B cell (primary cell): Measurements from ENCODE around the gene RNF141. TPM values are rescaled to one million over a fixed set of nuclear protein-coding genes. Genes with fewer than 3 reads are reported as not detected.
A peak's percentile ranks its signal among the peaks of the same experiment; 100 is the strongest.

ENCODE experiments used
- ATAC-seq: fragments of 200-7000 bp; cut with Tn5 transposase; one replicate; pipeline ENCODE4 v1.10.0; 2021; ENCODE audit warnings: low read depth, mild to moderate bottlenecking, moderate number of reproducible peaks, moderate library complexity
- CTCF ChIA-PET: fragments of 350-600 bp; sonication (Branson Sonifier 250); formaldehyde crosslinking; loops from one replicate; lab custom pipeline; 2021; ENCODE audit warnings: antibody characterized with exemption, inconsistent platforms; lab: Charles Lee
- POLR2A ChIA-PET: fragments of 350-600 bp; sonication (Branson Sonifier 250); formaldehyde crosslinking; loops from one replicate; lab custom pipeline; 2021; ENCODE audit warnings: antibody characterized with exemption; lab: Charles Lee
- DNase-seq: peaks from one replicate; pipeline ENCODE4 v3.0.0; 2013
- H2AFZ ChIP-seq: 2 replicates; pipeline ENCODE4 v1.6.1; 2012; ENCODE audit warnings: mild to moderate bottlenecking, low read depth, low read length; ENCODE audit not compliant: insufficient read depth, poor library complexity, severe bottlenecking
- H3K27ac ChIP-seq, 2 donors: 1 replicate in 1 of 2; 2 replicates in 1 of 2; pipeline ENCODE4 v1.5.1; 2012 to 2013; ENCODE audit warnings: low read length in 2 of 2, mild to moderate bottlenecking in 2 of 2, moderate library complexity in 1 of 2
- H3K27me3 ChIP-seq, 4 experiments: fragments of 200-600 bp in 1 of 4; sonication (generic) in 1 of 4; replicated peaks in 1 of 4; 1 replicate in 2 of 4; 2 replicates in 2 of 4; pipeline versions ENCODE4 v1.6.1 to v1.7.0; 2013 to 2016; ENCODE audit warnings: low read length in 3 of 4, mild to moderate bottlenecking in 2 of 4, mixed read lengths in 1 of 4, moderate library complexity in 1 of 4; ENCODE audit not compliant: insufficient read depth in 4 of 4, control insufficient read depth in 3 of 4; ENCODE audit errors: control extremely low read depth in 1 of 4
- H3K36me3 ChIP-seq, 2 experiments: replicated peaks in 1 of 2; 1 replicate in 1 of 2; 2 replicates in 1 of 2; pipeline versions ENCODE4 v1.6.1 to v1.7.1; 2013; ENCODE audit warnings: low read length in 1 of 2; ENCODE audit not compliant: insufficient read depth in 2 of 2, control insufficient read depth in 1 of 2; ENCODE audit errors: control extremely low read depth in 1 of 2, extremely low read depth in 1 of 2
- H3K4me1 ChIP-seq, 2 donors: fragments of 200-600 bp in 1 of 2; sonication (generic) in 1 of 2; 1 replicate in 1 of 2; 2 replicates in 1 of 2; pipeline versions ENCODE4 v1.5.1 to v1.6.1; 2013 to 2017; ENCODE audit warnings: low read length in 2 of 2; ENCODE audit not compliant: control insufficient read depth in 2 of 2, insufficient read depth in 2 of 2
- H3K4me2 ChIP-seq: replicated peaks from 2 replicates; pipeline ENCODE3; 2012; ENCODE audit warnings: mild to moderate bottlenecking, low read depth, low read length; ENCODE audit not compliant: poor library complexity, severe bottlenecking
- H3K4me3 ChIP-seq, 5 experiments: fragments of 200-600 bp in 1 of 5; sonication (generic) in 1 of 5; 1 replicate in 3 of 5; 2 replicates in 2 of 5; pipeline versions ENCODE4 v1.5.1 to v1.7.0; 2011 to 2016; ENCODE audit warnings: low read length in 4 of 5, mild to moderate bottlenecking in 4 of 5, low read depth in 2 of 5, control low read depth in 1 of 5, moderate library complexity in 1 of 5; ENCODE audit not compliant: insufficient read depth in 1 of 5; ENCODE audit errors: control extremely low read depth in 1 of 5, extremely low read depth in 1 of 5
- H3K79me2 ChIP-seq: fragments of 200-600 bp; sonication (generic); one replicate; pipeline ENCODE4 v1.6.0; 2016; ENCODE audit warnings: low read length; ENCODE audit not compliant: control insufficient read depth, insufficient read depth
- H3K9ac ChIP-seq: fragments of 200-600 bp; sonication (generic); 2 replicates; pipeline ENCODE4 v1.6.1; 2017; ENCODE audit warnings: mild to moderate bottlenecking, low read length, moderate library complexity
- H3K9me3 ChIP-seq, 3 donors: one replicate each; pipeline versions ENCODE4 v1.6.1 to v1.7.1; 2013; ENCODE audit warnings: low read length in 2 of 3; ENCODE audit not compliant: control insufficient read depth in 2 of 3, insufficient read depth in 1 of 3; ENCODE audit errors: control extremely low read depth in 1 of 3
- H4K20me1 ChIP-seq: 2 replicates; pipeline ENCODE4 v1.6.0; 2012; ENCODE audit warnings: mild to moderate bottlenecking, low read length; ENCODE audit not compliant: insufficient read depth, control insufficient read depth, poor library complexity, severe bottlenecking
- H3K27ac Mint-ChIP-seq: one replicate; pipeline ENCODE4 v1.8.0; 2021; ENCODE audit warnings: mixed read lengths
- H3K27me3 Mint-ChIP-seq: one replicate; pipeline ENCODE4 v1.8.0; 2021; ENCODE audit warnings: mixed read lengths
- H3K4me1 Mint-ChIP-seq: one replicate; pipeline ENCODE4 v1.8.0; 2021; ENCODE audit warnings: mixed read lengths
- H3K4me3 Mint-ChIP-seq: one replicate; pipeline ENCODE4 v1.8.0; 2021; ENCODE audit warnings: mixed read lengths
- H3K9me3 Mint-ChIP-seq: one replicate; pipeline ENCODE4 v1.8.0; 2022; ENCODE audit warnings: mixed read lengths; ENCODE audit not compliant: insufficient read depth
- CTCF ChIP-seq: fragments of 200-600 bp; IDR thresholded peaks from one replicate; pipeline ENCODE4 v1.8.0; 2022; ENCODE audit warnings: antibody characterized with exemption, mild to moderate bottlenecking
- EZH2 ChIP-seq: IDR thresholded peaks from 2 replicates; pipeline ENCODE4 v1.6.1; 2012; ENCODE audit warnings: borderline replicate concordance, low read depth, mild to moderate bottlenecking, moderate library complexity, low read length; ENCODE audit not compliant: insufficient read depth, poor library complexity, severe bottlenecking
- WGBS: methylation state at CpG from one replicate; pipeline ENCODE4 v1.1.5; 2013; ENCODE audit warnings: missing lambda C conversion rate; ENCODE audit not compliant: insufficient coverage; 5-methylcytosine and 5-hydroxymethylcytosine counted together
- intact Hi-C: fragments of 100-400 bp; cut with micrococcal nuclease; formaldehyde crosslinking; loops from one replicate; pipeline ENCODE4 v1.10.0; 2022
- polyA plus RNA-seq: library from polyadenylated mRNA; depleted of rRNA; stranded (reverse); fragments of >200 nt; gene quantifications from 2 replicates; pipeline ENCODE4 v1.2.3, GENCODE V29; 2012
- total RNA-seq, 2 donors: library from RNA; stranded (reverse); fragments of 120-200 nt in 1 of 2; gene quantifications; 1 replicate in 1 of 2; 2 replicates in 1 of 2; pipeline versions ENCODE4 v1.2.3 to v1.2.4, GENCODE V29; 2013 to 2022

RNF141 gene
- total and polyA plus RNA-seq, 2 donors (not counting 1 experiment from before 2014, with no cell fraction given), result 23.3 to 48.2 TPM

- H3K79me2 ChIP-seq, result peaks cover 28% of the 10 kb centered on the region
- over 99% methylated on average over 13 of the region's 14 CpGs for WGBS
- no peak overlapping the region for H3K4me2 ChIP-seq
- no peak overlapping the region for H2AFZ ChIP-seq
- ChIA-PET CTCF (interaction anchor here (1.3 to 4.4 kb wide), 5 partner anchors 9 to 134 kb away, joined by 4 to 39 read pairs (median 6); no protein-coding TSS in a partner anchor), POLR2A (interaction anchor here (0.6 to 2.3 kb wide), 4 partner anchors 9 to 1231 kb away, joined by 3 to 12 read pairs (median 4); no protein-coding TSS in a partner anchor)
- ATAC-seq (no peak), DNase-seq (no peak)
- Mint-ChIP-seq H3K4me1 (peaks cover 72% of the 10 kb centered on the region), H3K27me3 (no peaks in the 10 kb centered on the region), H3K9me3 (peaks cover 2% of the 10 kb centered on the region), H3K4me3 (no peak overlapping the region), H3K27ac (peak overlapping the region; percentile 88)
- H3K4me3 ChIP-seq, result no peak overlapping the region
- peaks cover 0 to 17% (median 16%) of the 10 kb centered on the region in 3 donors for H3K9me3 ChIP-seq
- H3K4me1 ChIP-seq, result peaks cover 44 to 48% of the 10 kb centered on the region in 2 donors
- TF ChIP-seq CTCF, result no peak
- TF ChIP-seq EZH2, result no peak
- no peak overlapping the region for H3K9ac ChIP-seq
- H3K36me3 ChIP-seq, result no peaks in the 10 kb centered on the region
- no peaks in the 10 kb centered on the region for H4K20me1 ChIP-seq
- no peaks in the 10 kb centered on the region for H3K27me3 ChIP-seq
- intact Hi-C loops, result loop anchor here (2.0 to 10.0 kb wide), 3 partner anchors 21 to 239 kb away; partner anchors contain the start of gene ADM
- peak overlapping the region in 1 of 2 donors; percentile 46 for H3K27ac ChIP-seq
Observed at GRCh38 chr11:10543782-10544181, 2.8 kb upstream of the RNF141 start.

GRCh38 chr11:10542776-10543175 is 1.8 kb upstream of the RNF141 start:
- POLR2A ChIA-PET, result no interaction called here
- WGBS, result 100% methylated on average over 2 of the region's 3 CpGs
- H4K20me1 ChIP-seq, result no peaks in the 10 kb centered on the region
- DNase-seq (no peak), ATAC-seq (no peak)
- H3K4me3 Mint-ChIP-seq, result no peak overlapping the region
- no peaks in the 10 kb centered on the region for H3K27me3 ChIP-seq
- peaks cover 38% of the 10 kb centered on the region for H3K79me2 ChIP-seq
- no peak overlapping the region for H3K27ac ChIP-seq
- intact Hi-C loops, result loop anchor here (5.0 to 10.0 kb wide), 2 partner anchors 80 to 238 kb away; partner anchors contain the start of gene ADM
- H3K27ac Mint-ChIP-seq, result peak overlapping the region; percentile 37
- no peak overlapping the region for H2AFZ ChIP-seq
- H3K4me2 ChIP-seq, result no peak overlapping the region
- peaks cover 52 to 53% of the 10 kb centered on the region in 2 donors for H3K4me1 ChIP-seq
- TF ChIP-seq EZH2 (no peak), CTCF (no peak)
- CTCF ChIA-PET, result interaction anchor here (0.8 to 4.4 kb wide), 10 partner anchors 11 to 134 kb away, joined by 3 to 48 read pairs (median 15); no protein-coding TSS in a partner anchor
- no peak overlapping the region for H3K9ac ChIP-seq
- peaks cover 0 to 1% of the 10 kb centered on the region in 2 experiments for H3K36me3 ChIP-seq
- peaks cover 73% of the 10 kb centered on the region for H3K4me1 Mint-ChIP-seq
- no peak overlapping the region for H3K4me3 ChIP-seq
- H3K27me3 Mint-ChIP-seq, result no peaks in the 10 kb centered on the region
- H3K9me3 Mint-ChIP-seq, result peaks cover 2% of the 10 kb centered on the region
- peaks cover 0 to 17% (median 16%) of the 10 kb centered on the region in 3 donors for H3K9me3 ChIP-seq
